Measurements from ENCODE around the gene SUV39H1.

- TF ChIP-seq CTCF (IDR thresholded peaks at IDR 0.05) (no peak), POLR2A (IDR thresholded peaks at IDR 0.05) (no peak)
Observed at GRCh38 chrX:48695925-48696300, 621 bp upstream of the SUV39H1 start.
